ENCODE data around the gene SPATA9.

The SPATA9 gene

GRCh38 chr5:95682891-95683290, at the start of gene SPATA9:
Gene SPATA9, minus strand, starts transcription at chr5:95682991. Its CDS starts 137 bp downstream, at chr5:95682854.
- Histone ChIP-seq H3K79me2 (ENCODE audit: control insufficient read depth, low read length) (no peaks in the 10 kb centered on the region), H4K20me1 (ENCODE audit: control insufficient read depth, insufficient read depth, low read depth, low read length) (no peaks in the 10 kb centered on the region), H3K4me1 (ENCODE audit: control insufficient read depth, low read length) (no peaks in the 10 kb centered on the region), H3K9me2 (replicated peaks; ENCODE audit: control insufficient read depth, low read length) (no peaks in the 10 kb centered on the region), H3K27ac (ENCODE audit: low read depth, low read length) (no peak within 1 kb of the TSS), H3K27me3 (ENCODE audit: control insufficient read depth, low read length) (peaks cover 5% of the 10 kb centered on the region), H3K9me3 (ENCODE audit: control insufficient read depth, insufficient read depth, low read length) (no peaks in the 10 kb centered on the region), H3K4me3 (ENCODE audit: low read length) (no peak within 1 kb of the TSS), H3K36me3 (ENCODE audit: control insufficient read depth, low read length) (no peaks in the 10 kb centered on the region), H3F3A (ENCODE audit: control insufficient read depth, insufficient read depth) (no peaks in the 10 kb centered on the region), H3K4me2 (ENCODE audit: low read length) (no peak within 1 kb of the TSS)
- TF ChIP-seq CTCF (IDR thresholded peaks at IDR 0.05; ENCODE audit: low read depth, low read length, poor library complexity, severe bottlenecking) (no peak), EZH2phosphoT487 (IDR thresholded peaks at IDR 0.05; ENCODE audit: borderline replicate concordance, low read length) (no peak)

GRCh38 chr5:95731571-95732554, 49.1 kb upstream of the SPATA9 start:
- Histone ChIP-seq H3K9me2 (replicated peaks; ENCODE audit: control insufficient read depth, low read length) (no peaks in the 10 kb centered on the region), H3K79me2 (ENCODE audit: control insufficient read depth, low read length) (no peaks in the 10 kb centered on the region), H3K9me3 (ENCODE audit: control insufficient read depth, insufficient read depth, low read length) (no peaks in the 10 kb centered on the region), H3K27me3 (ENCODE audit: control insufficient read depth, low read length) (peaks cover 73% of the 10 kb centered on the region), H3K4me1 (ENCODE audit: control insufficient read depth, low read length) (peaks cover 6% of the 10 kb centered on the region; the same call in 1 of the 2 replicates), H3K36me3 (ENCODE audit: control insufficient read depth, low read length) (no peaks in the 10 kb centered on the region), H3F3A (ENCODE audit: control insufficient read depth, insufficient read depth) (no peaks in the 10 kb centered on the region), H3K4me3 (ENCODE audit: low read length) (peak overlapping the region; percentile 59), H3K4me2 (ENCODE audit: low read length) (peak overlapping the region; percentile 62), H4K20me1 (ENCODE audit: control insufficient read depth, insufficient read depth, low read depth, low read length) (no peaks in the 10 kb centered on the region), H3K27ac (ENCODE audit: low read depth, low read length) (no peak overlapping the region)
- TF ChIP-seq CTCF (IDR thresholded peaks at IDR 0.05; ENCODE audit: low read depth, low read length, poor library complexity, severe bottlenecking) (no peak), EZH2phosphoT487 (IDR thresholded peaks at IDR 0.05; ENCODE audit: borderline replicate concordance, low read length) (peak; percentile 34; the same call in 1 of the 2 replicates)

GRCh38 chr5:95730730-95731570, 48.2 kb upstream of the SPATA9 start, which contains the start of gene RHOBTB3:
Gene RHOBTB3, plus strand, starts transcription at chr5:95731336. Its CDS starts 347 bp downstream, at chr5:95731683.
- peaks cover 6% of the 10 kb centered on the region; the same call in 1 of the 2 replicates for H3K4me1 ChIP-seq (ENCODE audit: control insufficient read depth, low read length)
- H3K79me2 ChIP-seq (ENCODE audit: control insufficient read depth, low read length), result no peaks in the 10 kb centered on the region
- no peak within 1 kb of the TSS for H3K27ac ChIP-seq (ENCODE audit: low read depth, low read length)
- no peaks in the 10 kb centered on the region for H3K36me3 ChIP-seq (ENCODE audit: control insufficient read depth, low read length)
- TF ChIP-seq CTCF (IDR thresholded peaks at IDR 0.05; ENCODE audit: low read depth, low read length, poor library complexity, severe bottlenecking) (no peak), EZH2phosphoT487 (IDR thresholded peaks at IDR 0.05; ENCODE audit: borderline replicate concordance, low read length) (no peak)
- no peaks in the 10 kb centered on the region for H3K9me2 ChIP-seq (replicated peaks; ENCODE audit: control insufficient read depth, low read length)
- peak within 1 kb of the TSS; percentile 62 for H3K4me2 ChIP-seq (ENCODE audit: low read length)
- H3K9me3 ChIP-seq (ENCODE audit: control insufficient read depth, insufficient read depth, low read length), result no peaks in the 10 kb centered on the region
- peak within 1 kb of the TSS; percentile 59 for H3K4me3 ChIP-seq (ENCODE audit: low read length)
- no peaks in the 10 kb centered on the region for H4K20me1 ChIP-seq (ENCODE audit: control insufficient read depth, insufficient read depth, low read depth, low read length)
- H3K27me3 ChIP-seq (ENCODE audit: control insufficient read depth, low read length), result peaks cover 80% of the 10 kb centered on the region
- no peaks in the 10 kb centered on the region for H3F3A ChIP-seq (ENCODE audit: control insufficient read depth, insufficient read depth)
